Activated CD4-positive, alpha-beta T cell treated with anti-CD3 and anti-CD28 coated beads, Interleukin-2, amount 50 U/mL, for 24 hours (primary cell): ENCODE results near the gene SDF4.
"Not testable (repeated sequence)": the region's sequence is repeated elsewhere in the genome, so short reads cannot be mapped to it uniquely, and the experiment has no call there.

ENCODE experiments used
- DNase-seq, 2 donors: peaks; one replicate each; pipeline ENCODE4 v3.0.0-alpha.2; 2020; ENCODE audit warnings: low read depth in 1 of 2, low spot score in 1 of 2

The SDF4 gene

DNA sequence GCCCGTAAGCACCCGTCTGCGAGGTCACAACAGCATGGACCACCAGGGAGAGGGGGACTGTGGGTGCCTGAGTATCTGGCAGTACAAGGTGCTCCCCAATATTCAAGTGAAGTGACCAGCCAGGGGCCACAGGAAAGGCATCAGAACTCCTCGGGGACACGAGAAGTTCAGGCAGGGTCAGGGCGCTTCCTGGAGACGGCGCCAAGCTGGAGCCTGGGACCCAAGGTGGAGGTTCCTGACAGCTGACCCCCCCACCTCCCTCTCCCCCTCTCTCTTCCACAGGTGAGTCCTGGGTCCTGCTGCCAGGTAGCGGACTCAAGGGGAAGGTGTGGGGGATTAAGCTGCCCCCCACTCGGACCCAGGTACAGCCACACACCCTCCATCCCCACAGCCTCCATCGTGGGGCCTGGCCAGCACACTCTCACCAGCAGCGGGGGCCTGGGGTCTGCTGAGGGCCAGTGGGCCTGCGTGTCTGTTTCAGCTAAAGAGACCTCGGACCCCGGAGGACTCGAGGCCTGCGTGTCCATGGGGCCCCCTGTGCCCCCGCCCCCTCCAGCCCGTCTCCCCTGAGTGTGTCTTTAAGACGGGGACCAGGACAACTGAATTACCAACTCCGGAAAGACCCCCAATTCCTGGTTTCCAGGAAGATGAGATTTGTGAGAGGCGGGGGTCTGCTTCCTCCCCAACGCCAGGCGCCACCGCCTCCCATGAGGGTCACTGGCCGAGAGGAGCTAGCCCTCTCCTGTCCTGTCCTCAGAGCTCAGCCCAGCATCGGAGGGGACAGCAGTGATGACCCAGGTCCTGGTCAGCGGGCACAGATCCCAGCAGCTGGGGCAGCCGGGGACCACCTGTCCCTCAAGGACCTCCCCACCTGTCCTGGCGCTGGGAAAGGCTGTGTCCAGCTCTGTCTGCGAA lies 31.6 kb downstream of the SDF4 start:
- no peak for DNase-seq

GRCh38 chr1:1199141-1199960 lies 32.5 kb downstream of the SDF4 start:
- no peak for DNase-seq

- DNase-seq, result no peak
Measured at GRCh38 chr1:1198423-1199140, 33.2 kb downstream of the SDF4 start.

- no peak for DNase-seq
Measured at GRCh38 chr1:1197551-1198422, 34.0 kb downstream of the SDF4 start.

- DNase-seq, result no peak
Measured at GRCh38 chr1:1197188-1197500, 34.7 kb downstream of the SDF4 start.

- no peak for DNase-seq
Measured at GRCh38 chr1:1196431-1197187, 35.2 kb downstream of the SDF4 start.

DNA sequence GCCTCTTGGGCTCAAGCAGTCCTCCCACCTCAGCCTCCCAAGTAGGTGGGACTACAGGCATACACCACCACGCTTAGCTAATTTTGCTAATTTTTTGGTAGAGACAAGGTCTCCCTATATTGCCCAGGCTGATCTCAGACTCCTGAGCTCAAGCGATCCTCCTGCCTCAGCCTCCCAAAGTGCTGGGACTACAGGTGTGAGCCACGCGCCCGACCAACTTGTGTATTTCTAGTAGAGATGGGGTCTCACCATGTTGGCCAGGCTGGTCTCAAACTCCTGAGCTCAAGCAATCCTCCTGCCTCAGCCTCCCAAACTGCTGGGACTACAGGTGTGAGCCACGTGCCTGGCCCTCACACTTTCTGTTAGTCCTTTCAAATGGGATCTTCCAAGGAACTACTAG lies 36.1 kb downstream of the SDF4 start:
- DNase-seq, result not testable (repeated sequence)

DNA sequence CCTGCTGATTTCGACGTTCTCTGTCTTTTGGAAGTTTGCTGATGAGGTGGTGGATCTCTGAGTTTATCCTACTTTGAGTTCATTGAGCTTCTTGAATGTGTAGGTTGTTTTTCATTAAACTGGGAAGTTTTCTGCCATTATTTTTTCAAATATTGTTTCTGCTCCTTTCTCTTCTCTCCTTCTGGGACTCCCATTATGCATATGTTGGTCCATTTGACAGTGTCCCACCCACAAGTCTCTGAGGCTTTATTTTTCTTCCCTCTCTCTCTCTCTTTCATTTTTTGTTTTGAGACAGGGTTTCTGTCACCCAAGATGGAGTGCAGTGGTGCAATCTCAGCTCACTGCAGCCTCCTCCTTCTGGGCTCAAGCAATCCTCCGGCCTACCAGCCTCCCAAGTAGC lies 37.1 kb downstream of the SDF4 start:
- no peak for DNase-seq

DNA sequence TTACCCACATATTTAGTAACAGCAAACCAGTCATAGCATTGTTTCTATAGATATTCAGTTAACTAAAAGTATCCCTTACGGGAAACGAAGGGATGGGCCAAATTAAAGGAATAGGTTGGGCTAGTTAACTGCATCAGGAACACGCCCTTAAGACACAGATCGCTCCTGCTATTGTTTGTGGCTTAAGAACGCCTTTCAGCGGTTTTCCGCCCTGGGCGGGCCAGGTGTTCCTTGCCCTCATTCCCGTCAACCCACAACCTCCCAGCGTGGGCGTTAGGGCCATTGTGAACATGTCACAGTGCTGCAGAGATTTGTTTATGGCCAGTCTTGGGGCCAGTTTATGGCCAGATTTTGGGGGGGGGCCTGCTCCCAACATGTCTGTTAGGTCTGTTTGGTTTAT lies 40.1 kb downstream of the SDF4 start:
- no peak for DNase-seq

- DNase-seq, result no peak
Measured at GRCh38 chr1:1189111-1189510, 42.7 kb downstream of the SDF4 start.

- no peak for DNase-seq
Measured at GRCh38 chr1:1187938-1188337, 43.9 kb downstream of the SDF4 start.

- no peak for DNase-seq
Measured at GRCh38 chr1:1185101-1185765, 46.6 kb downstream of the SDF4 start.

- DNase-seq, result no peak
Measured at GRCh38 chr1:1183833-1184775, 47.7 kb downstream of the SDF4 start.

DNA sequence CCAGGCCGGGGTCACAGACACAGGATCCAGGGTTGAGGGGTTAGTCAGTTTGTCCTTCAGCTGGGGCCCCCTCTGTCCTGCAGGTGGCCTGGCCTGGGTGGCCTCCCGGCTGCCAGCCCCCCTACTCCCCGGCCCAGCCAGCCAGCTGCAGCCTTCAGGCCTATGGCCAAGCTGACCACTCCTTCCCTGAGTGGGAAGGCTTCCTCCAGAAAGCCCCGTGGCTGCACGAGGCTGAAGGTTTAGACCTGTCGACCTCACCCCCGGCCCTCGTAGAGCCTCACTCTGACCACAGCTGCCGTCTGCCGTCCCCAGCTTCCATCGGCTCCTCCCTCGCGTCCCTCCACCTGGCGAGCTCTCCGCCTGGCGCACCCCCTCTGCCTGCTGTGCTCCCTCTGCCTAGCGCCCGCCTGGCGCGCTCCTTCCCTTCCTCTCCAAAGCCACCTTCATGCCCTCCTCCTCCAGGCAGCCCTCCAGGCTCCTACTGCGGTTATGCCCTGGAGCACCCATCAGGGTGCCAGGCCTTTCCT lies 48.5 kb downstream of the SDF4 start:
- no peak for DNase-seq

DNA sequence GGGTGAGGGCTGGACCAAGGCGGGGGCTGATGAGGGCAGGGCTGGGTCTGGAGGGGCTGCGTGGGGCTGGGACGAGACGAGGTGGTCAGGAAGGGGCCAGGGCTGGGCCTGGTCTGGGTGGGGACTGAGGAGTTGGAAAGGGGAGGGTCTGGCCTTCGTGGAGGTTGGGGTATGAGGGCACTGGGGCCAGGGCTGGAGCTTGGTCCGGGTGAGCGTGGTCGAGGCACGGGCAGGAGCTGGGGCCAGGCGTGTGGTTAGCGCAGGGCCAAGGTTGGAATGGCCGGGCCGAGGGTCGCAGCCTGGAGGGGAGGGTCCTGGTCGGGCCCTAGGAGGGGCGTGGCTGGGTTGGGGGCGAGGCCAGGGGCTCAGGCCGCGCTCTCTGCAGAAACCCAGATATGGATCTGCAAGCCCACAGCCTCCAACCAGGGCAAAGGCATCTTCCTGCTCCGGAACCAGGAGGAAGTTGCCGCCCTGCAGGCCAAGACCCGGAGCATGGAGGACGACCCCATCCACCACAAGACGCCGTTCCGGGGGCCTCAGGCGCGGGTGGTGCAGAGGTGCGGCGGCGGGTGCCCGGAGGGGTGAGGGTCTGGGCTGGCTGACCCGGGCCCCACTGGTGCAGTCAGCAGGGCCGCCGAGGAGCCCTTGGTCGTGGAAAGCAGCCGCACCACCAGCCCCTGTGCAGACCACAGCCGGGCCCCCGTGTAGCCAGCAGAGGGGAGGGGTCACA lies 49.1 kb downstream of the SDF4 start:
- no peak for DNase-seq

DNA sequence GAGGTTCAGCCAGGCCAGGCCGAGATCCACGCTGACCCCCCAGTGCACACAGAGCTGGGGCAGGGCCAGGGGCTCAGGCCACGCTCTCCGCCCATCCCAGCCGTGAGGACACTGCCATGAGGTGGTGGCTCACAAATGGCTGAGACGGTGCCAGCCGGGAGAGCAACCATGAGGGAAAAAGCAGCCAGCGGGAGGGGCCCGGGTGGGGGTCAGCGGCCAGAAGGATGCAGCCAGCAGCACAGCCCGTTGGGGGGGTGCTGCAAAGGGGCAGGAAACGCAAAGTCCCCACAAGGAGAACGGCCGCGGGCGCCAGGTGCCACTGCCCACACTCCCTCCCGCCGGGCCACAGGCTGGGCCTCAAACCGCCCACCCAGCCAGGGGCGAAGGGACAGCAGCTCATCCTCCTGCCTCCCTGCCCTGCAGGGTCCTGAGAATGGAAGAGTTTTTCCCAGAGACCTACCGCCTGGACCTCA lies 49.8 kb downstream of the SDF4 start:
- DNase-seq, result no peak
